LHCN-M2 (cell line): ENCODE data around the gene ADARB2. TPM values are rescaled to one million over a fixed set of nuclear protein-coding genes. Genes with fewer than 3 reads are reported as not detected.

ENCODE experiments used
- DNase-seq: peaks from one replicate; pipeline ENCODE4 v3.0.0-alpha.2; 2012; ENCODE audit warnings: low read depth
- total RNA-seq: library from RNA; depleted of rRNA; stranded (reverse); fragments of >200 nt; gene quantifications from 2 replicates; pipeline ENCODE4 v1.2.3, GENCODE V29; 2014

The ADARB2 gene
- total RNA-seq, 1 experiment from 2014 or later: 0.11 TPM

DNA sequence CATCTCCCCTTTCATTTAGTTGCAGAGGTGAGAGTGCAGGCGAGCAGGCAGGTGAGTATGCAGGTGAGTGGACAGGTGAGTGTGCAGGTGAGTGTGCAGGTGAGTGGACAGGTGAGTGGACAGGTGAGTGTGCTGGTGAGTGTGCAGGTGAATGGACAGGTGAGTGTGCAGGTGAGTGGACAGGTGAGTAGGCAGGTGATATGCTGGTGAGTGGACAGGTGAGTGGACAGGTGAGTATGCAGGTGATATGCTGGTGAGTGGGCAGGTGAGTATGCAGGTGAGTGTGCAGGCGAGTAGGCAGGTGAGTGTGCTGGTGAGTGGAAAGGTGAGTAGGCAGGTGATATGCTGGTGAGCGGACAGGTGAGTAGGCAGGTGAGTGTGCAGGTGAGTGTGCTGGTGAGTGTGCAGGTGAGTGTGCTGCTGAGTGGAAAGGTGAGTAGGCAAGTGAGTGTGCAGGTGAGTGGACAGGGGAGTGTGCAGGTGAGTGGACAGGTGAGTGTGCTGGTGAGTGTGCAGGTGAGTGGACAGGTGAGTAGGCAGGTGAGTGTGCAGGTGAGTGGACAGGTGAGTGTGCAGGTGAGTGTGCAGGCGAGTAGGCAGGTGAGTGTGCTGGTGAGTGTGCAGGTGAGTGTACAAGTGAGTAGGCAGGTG is 165.6 kb downstream of the ADARB2 start:
- no peak for DNase-seq

DNA sequence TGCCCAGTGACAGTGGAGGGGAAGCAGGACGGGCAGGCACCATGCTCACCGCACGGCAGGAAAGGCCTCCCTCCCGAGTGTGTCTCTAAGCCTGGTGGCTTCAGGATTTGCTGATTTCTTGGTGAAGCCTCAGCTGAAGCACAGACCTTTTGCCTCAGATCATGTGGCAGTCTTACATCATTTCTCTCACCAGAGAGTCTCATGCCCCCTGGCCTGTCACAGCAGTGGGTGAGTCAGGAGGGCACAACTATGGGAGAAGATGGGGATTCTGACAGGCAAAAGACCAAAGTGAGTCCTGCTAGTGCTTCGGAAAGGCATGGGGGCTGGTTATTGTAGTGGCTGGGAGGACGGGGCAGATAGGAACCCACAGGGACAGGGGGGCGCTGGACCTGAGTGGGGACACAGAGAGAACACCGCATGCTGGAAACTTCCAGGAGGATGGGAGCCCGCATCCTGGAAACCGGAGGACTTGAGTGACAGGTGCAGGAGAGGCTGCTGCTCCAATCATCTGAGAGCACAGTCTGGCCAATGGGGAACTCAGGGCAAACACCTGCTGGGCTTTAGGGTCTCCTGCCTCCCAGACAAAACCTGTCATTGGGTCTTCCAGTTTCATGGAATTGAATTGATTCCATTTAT is 166.8 kb downstream of the ADARB2 start:
- DNase-seq: no peak

DNA sequence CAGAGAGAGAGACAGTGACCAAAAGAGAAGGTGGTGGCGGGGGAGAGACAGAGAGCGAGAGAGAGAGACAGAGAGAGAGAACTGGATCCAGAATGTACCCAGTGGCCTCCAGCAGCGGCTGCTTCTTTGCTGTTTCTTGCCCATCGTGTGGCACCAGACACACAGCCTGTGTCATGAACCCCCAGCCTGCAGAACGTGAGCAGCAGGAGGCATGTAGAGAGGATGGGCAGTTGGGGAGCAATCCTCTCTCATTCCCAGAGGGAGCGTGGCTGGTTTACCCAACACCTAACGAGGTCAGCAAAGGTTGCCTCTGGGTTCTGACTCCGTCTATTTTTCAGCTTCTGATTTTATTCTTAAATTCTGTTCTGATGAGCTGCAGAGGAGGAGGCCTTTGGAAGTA is 168.1 kb downstream of the ADARB2 start:
- no peak for DNase-seq

GRCh38 chr10:1567742-1568495 is 169.4 kb downstream of the ADARB2 start:
- no peak for DNase-seq

- no peak for DNase-seq
These were observed 170.2 kb downstream of the ADARB2 start for GRCh38 chr10:1567152-1567551.

GRCh38 chr10:1564791-1565190 is 172.5 kb downstream of the ADARB2 start:
- DNase-seq: no peak

DNA sequence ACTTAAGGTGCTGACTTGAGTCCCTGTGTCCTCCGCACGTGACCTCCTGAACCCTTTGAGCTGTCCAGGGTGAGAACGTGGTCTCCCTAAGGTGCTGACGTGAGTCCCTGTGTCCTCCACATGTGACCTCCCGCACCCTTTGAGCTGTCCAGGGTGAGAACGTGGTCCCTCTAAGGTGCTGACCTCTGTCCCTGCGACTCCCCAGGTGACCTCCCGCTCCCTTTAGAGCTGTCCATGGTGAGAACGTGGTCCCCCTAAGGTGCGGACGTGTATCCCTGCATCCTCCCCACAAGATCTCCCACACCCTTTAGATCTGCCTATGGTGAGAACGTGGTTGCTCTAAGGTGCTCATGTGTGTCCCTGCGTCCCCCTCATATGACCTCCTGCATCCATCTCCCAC is 174.3 kb downstream of the ADARB2 start:
- no peak for DNase-seq

GRCh38 chr10:1561731-1562337 is 175.5 kb downstream of the ADARB2 start:
- no peak for DNase-seq

DNA sequence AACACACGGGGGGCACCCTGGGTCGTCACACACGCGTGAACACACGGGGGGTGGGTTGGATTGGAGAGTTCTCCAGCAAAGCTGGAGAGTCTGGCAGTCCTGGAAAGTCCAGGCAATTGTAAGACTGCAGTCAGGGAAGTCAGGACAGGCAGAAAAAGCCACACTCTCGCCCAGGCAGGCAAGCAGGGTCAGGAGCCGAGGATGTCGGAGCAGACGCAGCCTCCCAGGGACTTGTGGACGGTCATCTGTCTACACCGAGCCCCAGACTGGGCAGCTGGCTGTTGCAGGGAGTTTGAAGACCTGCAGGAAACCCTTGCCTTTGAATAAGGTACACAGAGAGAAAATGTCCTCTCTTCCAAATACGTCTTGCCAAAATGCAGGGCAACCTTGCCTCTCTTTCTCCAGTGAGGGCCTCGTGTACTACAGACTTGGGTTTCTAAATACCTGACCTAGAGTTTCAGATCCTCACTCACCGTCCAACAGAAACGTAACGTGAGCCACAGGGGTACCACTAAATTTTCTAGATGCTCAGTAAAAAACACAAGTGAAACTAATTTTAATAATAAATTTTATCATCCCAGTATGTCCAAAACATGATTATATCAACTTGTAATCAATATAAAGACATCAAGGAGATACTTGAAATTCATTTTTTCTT is 176.7 kb downstream of the ADARB2 start:
- DNase-seq: no peak

GRCh38 chr10:1559761-1560160 is 177.6 kb downstream of the ADARB2 start:
- no peak for DNase-seq

DNA sequence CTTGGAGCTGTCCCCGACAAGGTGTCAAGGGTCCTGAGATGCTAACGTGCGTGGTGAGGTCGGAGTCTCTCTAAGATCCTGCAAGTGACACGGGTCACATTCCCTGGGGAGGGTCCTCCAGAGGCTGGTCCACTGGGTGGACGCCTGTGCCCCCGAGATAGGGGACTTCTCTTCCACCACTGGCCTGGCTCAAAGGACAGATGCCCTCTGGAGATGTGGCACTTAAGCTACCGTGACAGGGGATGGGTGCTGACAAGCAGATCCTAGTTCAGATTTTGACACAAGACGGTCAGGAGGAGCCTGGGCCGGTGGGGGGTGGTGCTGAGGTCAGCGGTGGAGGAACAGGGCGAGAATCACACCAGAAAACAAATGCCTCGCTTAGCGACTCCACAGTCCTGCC is 178.0 kb downstream of the ADARB2 start:
- no peak for DNase-seq

DNA sequence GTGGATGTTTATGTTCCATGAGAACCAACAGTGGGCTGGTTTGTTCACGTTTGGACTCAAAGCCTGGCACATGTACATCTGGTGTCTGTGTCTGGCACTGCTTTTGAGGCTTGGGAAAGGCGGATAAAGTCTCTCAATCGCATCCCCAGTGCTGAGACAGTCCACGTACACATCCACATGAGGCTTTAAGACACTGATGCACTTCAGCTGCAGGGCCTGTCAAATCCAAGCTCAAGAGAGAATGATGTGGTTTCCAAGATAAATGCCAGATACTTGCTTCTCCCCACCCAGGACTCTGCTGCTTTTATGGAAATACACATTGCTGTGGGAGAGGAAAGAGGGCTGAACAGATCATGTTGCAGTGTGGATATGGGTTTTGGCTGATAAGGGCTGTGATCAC is 178.4 kb downstream of the ADARB2 start:
- DNase-seq: no peak

DNA sequence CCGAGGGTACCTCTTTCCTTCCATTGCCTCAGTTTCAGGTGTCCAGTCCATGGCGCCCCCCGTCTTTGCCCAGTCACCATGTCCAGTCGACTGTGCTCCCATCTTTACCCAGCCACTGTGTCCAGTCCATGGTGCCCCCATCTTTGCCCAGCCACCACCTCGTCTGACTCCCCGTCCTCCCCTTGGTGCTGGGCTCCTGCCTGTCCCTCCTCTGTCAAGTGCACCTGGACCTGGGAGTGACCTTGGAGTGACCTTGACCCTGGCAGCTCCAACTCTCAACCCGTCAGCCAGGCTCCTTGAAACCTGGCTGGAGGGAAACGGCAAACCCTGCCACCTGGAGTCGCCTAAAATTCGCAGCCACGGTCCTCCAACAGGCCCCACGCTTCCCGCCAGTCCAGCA is 180.2 kb downstream of the ADARB2 start:
- no peak for DNase-seq

GRCh38 chr10:1556496-1556895 is 180.8 kb downstream of the ADARB2 start:
- DNase-seq: no peak

DNA sequence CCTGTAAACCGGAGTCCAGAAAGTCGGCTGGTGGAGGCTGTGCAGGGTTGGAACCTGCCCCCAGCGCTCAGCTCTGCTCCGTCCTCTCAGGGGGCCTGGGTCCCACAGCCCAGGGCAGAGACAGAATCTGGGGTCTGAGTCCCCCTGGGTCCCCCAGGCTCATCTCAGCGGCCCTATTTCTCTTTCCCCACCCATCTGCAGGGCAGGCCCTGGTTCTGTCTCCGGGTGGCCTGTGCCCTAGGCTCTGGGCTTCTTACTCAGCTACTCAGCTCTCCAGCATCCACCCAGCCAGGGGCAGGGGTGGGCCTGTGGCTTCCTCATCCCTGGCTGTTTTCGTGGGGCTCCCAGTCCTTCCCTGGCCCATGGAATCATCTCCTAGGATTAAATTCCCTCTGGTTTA is 183.4 kb downstream of the ADARB2 start:
- DNase-seq: no peak

GRCh38 chr10:1552881-1553670 is 184.2 kb downstream of the ADARB2 start:
- DNase-seq: no peak

GRCh38 chr10:1552406-1552805 is 184.9 kb downstream of the ADARB2 start:
- no peak for DNase-seq

DNA sequence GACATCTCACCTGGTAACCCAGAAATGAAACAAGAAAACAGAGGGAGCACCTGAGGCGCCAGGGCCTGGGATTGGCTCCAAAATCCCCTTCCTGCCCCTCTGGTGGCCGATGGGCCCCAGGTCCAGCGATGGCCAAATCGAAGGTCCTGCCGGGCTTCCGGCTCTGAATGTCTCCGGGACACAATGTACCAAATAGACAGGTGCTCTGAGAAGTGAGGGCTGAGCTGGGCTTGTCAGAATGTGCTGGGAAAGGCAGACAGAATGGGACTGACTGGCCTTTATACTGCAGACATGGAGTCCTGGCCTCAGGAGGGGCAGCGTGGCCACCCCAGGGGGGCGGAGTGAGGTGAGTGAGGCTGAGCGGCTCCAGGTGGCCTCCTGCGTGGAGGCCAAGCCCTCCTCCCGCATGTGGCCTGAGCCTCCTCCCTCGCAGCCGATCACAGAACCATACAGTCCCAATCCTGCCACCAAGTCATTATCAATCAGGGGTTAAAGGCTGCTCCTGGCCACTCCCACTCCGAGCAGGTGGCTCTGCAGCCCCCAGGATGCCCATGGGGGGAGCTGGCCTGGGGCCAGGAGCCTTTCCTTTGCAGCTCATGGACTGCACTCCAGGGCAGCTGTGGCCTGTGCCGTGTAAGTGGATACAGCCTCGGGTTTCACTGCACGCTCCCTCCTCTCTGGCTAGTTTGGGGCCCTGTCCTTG is 185.5 kb downstream of the ADARB2 start:
- DNase-seq: no peak

DNA sequence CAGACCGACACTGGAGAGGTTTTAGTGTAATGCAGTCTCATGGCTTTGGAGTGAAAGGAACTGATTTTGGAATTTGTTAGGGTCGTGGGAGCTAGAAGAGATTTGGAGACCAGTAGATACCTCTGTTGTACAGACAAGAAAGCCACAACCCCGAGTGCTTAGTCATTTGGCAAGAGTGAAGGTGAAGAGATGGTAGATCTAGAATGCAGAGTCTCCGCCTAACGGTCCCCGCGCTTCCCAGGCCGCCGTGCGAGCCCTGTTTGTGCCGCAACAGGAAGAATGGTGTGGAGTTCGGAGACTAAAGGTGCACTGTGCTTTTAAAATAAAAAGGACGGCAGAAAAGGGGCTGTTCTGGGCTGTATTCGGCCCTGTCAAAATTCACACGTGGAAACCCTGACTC is 186.7 kb downstream of the ADARB2 start:
- no peak for DNase-seq

GRCh38 chr10:1550291-1550595 is 187.1 kb downstream of the ADARB2 start:
- DNase-seq: no peak
